Hepatocyte (in vitro differentiated cells): ENCODE measurements around the gene SYT8. TPM values are rescaled to one million over a fixed set of nuclear protein-coding genes. Genes with fewer than 3 reads are reported as not detected.

Experiments used
- DNase-seq: peaks from one replicate; pipeline ENCODE4 v3.0.0-alpha.2; 2016; ENCODE audit warnings: low spot score
- H2AFZ ChIP-seq: fragments of 200-600 bp; sonication (generic); 2 replicates; pipeline ENCODE4 v1.6.0; 2016; ENCODE audit warnings: antibody characterized with exemption, mild to moderate bottlenecking
- H3K27ac ChIP-seq: fragments of 200-600 bp; sonication (generic); 2 replicates; pipeline ENCODE4 v1.5.1; 2016; ENCODE audit warnings: mild to moderate bottlenecking
- H3K27me3 ChIP-seq: fragments of 200-600 bp; sonication (generic); 2 replicates; pipeline ENCODE4 v1.6.1; 2016
- H3K36me3 ChIP-seq: fragments of 200-600 bp; sonication (generic); replicated peaks from 2 replicates; pipeline ENCODE4 v1.5.1; 2016; ENCODE audit warnings: low read depth; ENCODE audit not compliant: insufficient read depth
- H3K4me1 ChIP-seq: fragments of 200-600 bp; sonication (generic); 2 replicates; pipeline ENCODE4 v1.5.1; 2016; ENCODE audit warnings: mild to moderate bottlenecking, moderate library complexity; ENCODE audit not compliant: insufficient read depth
- H3K4me2 ChIP-seq: fragments of 200-600 bp; sonication (generic); 2 replicates; pipeline ENCODE4 v1.6.0; 2016
- H3K4me3 ChIP-seq: fragments of 200-600 bp; sonication (generic); 2 replicates; pipeline ENCODE4 v1.5.1; 2016; ENCODE audit warnings: mild to moderate bottlenecking
- H3K79me2 ChIP-seq: fragments of 200-600 bp; sonication (generic); 2 replicates; pipeline ENCODE4 v1.6.0; 2017; ENCODE audit warnings: mild to moderate bottlenecking
- H3K9me2 ChIP-seq: fragments of 200-600 bp; sonication (generic); replicated peaks from 2 replicates; pipeline ENCODE4 v1.6.0; 2017; ENCODE audit warnings: mild to moderate bottlenecking; ENCODE audit not compliant: insufficient read depth
- H3K9me3 ChIP-seq: fragments of 200-600 bp; sonication (generic); 2 replicates; pipeline ENCODE4 v1.5.1; 2016; ENCODE audit warnings: low read depth, mild to moderate bottlenecking
- H4K20me1 ChIP-seq: fragments of 200-600 bp; sonication (generic); 2 replicates; pipeline ENCODE4 v1.6.0; 2016; ENCODE audit warnings: mild to moderate bottlenecking; ENCODE audit not compliant: insufficient read depth, poor library complexity, severe bottlenecking
- CTCF ChIP-seq: fragments of 200-600 bp; sonication (generic); IDR thresholded peaks from 2 replicates; pipeline ENCODE4 v1.5.1; 2016; ENCODE audit warnings: antibody characterized with exemption, mild to moderate bottlenecking; ENCODE audit not compliant: poor library complexity
- EZH2 ChIP-seq: fragments of 200-600 bp; sonication (generic); IDR thresholded peaks from 2 replicates; pipeline ENCODE4 v1.6.1; 2016; ENCODE audit warnings: antibody characterized with exemption, mild to moderate bottlenecking, borderline replicate concordance
- EZH2phosphoT487 ChIP-seq: fragments of 200-600 bp; sonication (generic); IDR thresholded peaks from one replicate; pipeline ENCODE4 v1.6.1; 2018; ENCODE audit warnings: antibody characterized with exemption, mild to moderate bottlenecking, low read depth, moderate library complexity; ENCODE audit not compliant: unreplicated experiment, severe bottlenecking
- WGBS: methylation state at CpG from one replicate; pipeline ENCODE4 v1.1.6; 2016; ENCODE audit warnings: low lambda C conversion rate; ENCODE audit errors: missing lambda C conversion rate; 5-methylcytosine and 5-hydroxymethylcytosine counted together
- polyA plus RNA-seq: library from polyadenylated mRNA; unstranded; fragments of >200 nt; fragmentation: Nextera tagmentation; extraction: Ambion mirVana; gene quantifications from 2 replicates; pipeline ENCODE4 v1.2.1, GENCODE V29; 2016
- total RNA-seq: library from RNA; depleted of rRNA; stranded (reverse); fragments of >200 nt; gene quantifications from 2 replicates; pipeline ENCODE4 v1.2.3, GENCODE V29; 2014

SYT8 gene
- total and polyA plus RNA-seq, 2 experiments from 2014 or later: 6.3 to 29.2 TPM

GRCh38 chr11:1832211-1832919 is 2.4 kb upstream of the SYT8 start:
- DNase-seq: peak; percentile 75
- Histone ChIP-seq H3K27me3 (no peaks in the 10 kb centered on the region), H2AFZ (peak overlapping the region; percentile 53), H3K9me3 (no peaks in the 10 kb centered on the region), H3K9me2 (no peaks in the 10 kb centered on the region), H3K4me3 (no peak overlapping the region), H3K4me2 (peak overlapping the region; percentile 68), H4K20me1 (no peaks in the 10 kb centered on the region), H3K4me1 (peaks cover 73% of the 10 kb centered on the region), H3K79me2 (peaks cover 3% of the 10 kb centered on the region), H3K36me3 (no peaks in the 10 kb centered on the region), H3K27ac (peak overlapping the region; percentile 99)
- no peak for TF ChIP-seq EZH2
- TF ChIP-seq EZH2phosphoT487: no peak
- TF ChIP-seq CTCF: peak; percentile 99
- 30% methylated on average over 22 of the region's 40 CpGs for WGBS

GRCh38 chr11:1832920-1833295 is 1.9 kb upstream of the SYT8 start:
- 54% methylated on average over 17 of the region's 17 CpGs for WGBS
- Histone ChIP-seq H3K79me2 (peaks cover 3% of the 10 kb centered on the region), H4K20me1 (no peaks in the 10 kb centered on the region), H3K27me3 (no peaks in the 10 kb centered on the region), H3K36me3 (no peaks in the 10 kb centered on the region), H3K4me2 (peak overlapping the region; percentile 68), H3K4me3 (no peak overlapping the region), H3K9me2 (no peaks in the 10 kb centered on the region), H3K27ac (peak overlapping the region; percentile 99), H2AFZ (peak overlapping the region; percentile 53), H3K4me1 (peaks cover 73% of the 10 kb centered on the region), H3K9me3 (no peaks in the 10 kb centered on the region)
- TF ChIP-seq EZH2phosphoT487 (no peak), EZH2 (no peak), CTCF (no peak)
- no peak for DNase-seq

- WGBS: 62% methylated on average over 14 of the region's 14 CpGs
- Histone ChIP-seq H2AFZ (no peak overlapping the region), H3K4me2 (peak overlapping the region; percentile 41)
Observed at GRCh38 chr11:1834062-1834610, 654 bp upstream of the SYT8 start.

More at GRCh38 chr11:1834062-1834610, 654 bp upstream of the SYT8 start:
- Histone ChIP-seq H3K4me3 (no peak overlapping the region), H4K20me1 (no peaks in the 10 kb centered on the region), H3K4me1 (peaks cover 70% of the 10 kb centered on the region), H3K27me3 (no peaks in the 10 kb centered on the region), H3K9me3 (no peaks in the 10 kb centered on the region), H3K9me2 (no peaks in the 10 kb centered on the region), H3K36me3 (no peaks in the 10 kb centered on the region), H3K27ac (peak overlapping the region; percentile 100), H3K79me2 (peaks cover 3% of the 10 kb centered on the region)
- DNase-seq: peak; percentile 92
- TF ChIP-seq EZH2 (no peak), EZH2phosphoT487 (no peak), CTCF (no peak)
